Spleen (tissue), 11 donors: ENCODE results near the gene SMARCA5. TPM values are rescaled to one million over a fixed set of nuclear protein-coding genes. Genes with fewer than 3 reads are reported as not detected.

ENCODE experiments used
- DNase-seq: peaks from one replicate; pipeline ENCODE4 v3.0.0-alpha.2; 2020
- H3K27ac ChIP-seq, 8 donors: fragments of 200-600 bp; sonication (generic) in 7 of 8; 1 replicate in 4 of 8; 2 replicates in 4 of 8; pipeline versions ENCODE4 v1.5.0 to v1.8.0; 2016 to 2021; ENCODE audit warnings: inconsistent platforms in 4 of 8, mild to moderate bottlenecking in 4 of 8, moderate library complexity in 1 of 8
- H3K27me3 ChIP-seq, 7 donors: fragments of 200-600 bp; sonication (generic) in 6 of 7; replicated peaks in 1 of 7; 1 replicate in 4 of 7; 2 replicates in 3 of 7; pipeline versions ENCODE4 v1.5.0 to v1.8.0; 2016 to 2021; ENCODE audit warnings: inconsistent platforms in 3 of 7, mild to moderate bottlenecking in 1 of 7
- H3K36me3 ChIP-seq, 6 donors: fragments of 200-600 bp; sonication (generic) in 5 of 6; 1 replicate in 4 of 6; 2 replicates in 2 of 6; pipeline versions ENCODE4 v1.5.0 to v1.8.0; 2016 to 2021; ENCODE audit warnings: inconsistent platforms in 2 of 6
- H3K4me1 ChIP-seq, 6 donors: fragments of 200-600 bp; sonication (generic) in 5 of 6; 1 replicate in 3 of 6; 2 replicates in 3 of 6; pipeline versions ENCODE4 v1.5.0 to v1.8.0; 2016 to 2021; ENCODE audit warnings: inconsistent platforms in 3 of 6
- H3K4me3 ChIP-seq, 8 donors: fragments of 200-600 bp; sonication (generic) in 7 of 8; 1 replicate in 4 of 8; 2 replicates in 4 of 8; pipeline versions ENCODE4 v1.5.0 to v1.8.0; 2016 to 2021; ENCODE audit warnings: inconsistent platforms in 4 of 8, mild to moderate bottlenecking in 4 of 8, moderate library complexity in 2 of 8
- H3K9me3 ChIP-seq, 8 donors: fragments of 200-600 bp; sonication (generic) in 7 of 8; 1 replicate in 4 of 8; 2 replicates in 4 of 8; pipeline versions ENCODE4 v1.5.0 to v1.8.0; 2016 to 2021; ENCODE audit warnings: inconsistent platforms in 4 of 8
- POLR2A ChIP-seq, 3 donors: fragments of 450-650 bp; IDR thresholded peaks; one replicate each; pipeline ENCODE4 v1.5.1; 2017; ENCODE audit warnings: antibody characterized with exemption in 3 of 3, mild to moderate bottlenecking in 1 of 3
- POLR2AphosphoS5 ChIP-seq, 3 donors: sonication (generic); formaldehyde crosslinking; IDR thresholded peaks; one replicate each; pipeline ENCODE4 v1.5.1; 2017; ENCODE audit warnings: antibody characterized with exemption in 3 of 3
- WGBS, 5 donors: extraction: QIAGEN DNeasy Blood & Tissue Kit in 3 of 5; methylation state at CpG; one replicate each; pipeline versions ENCODE4 v1.1.5 to v1.1.7; 2013 to 2018; 5-methylcytosine and 5-hydroxymethylcytosine counted together
- intact Hi-C: fragments of 100-400 bp; cut with DNase I; formaldehyde crosslinking; loops from one replicate; pipeline ENCODE4 v1.15.0; 2023; ENCODE audit warnings: low total_unique reads
- polyA plus RNA-seq, 3 donors: library from polyadenylated mRNA; stranded (reverse); fragments of 200-250 nt; gene quantifications; one replicate each; pipeline ENCODE4 v1.2.1, GENCODE V29; 2013
- total RNA-seq, 7 donors: library from RNA; depleted of rRNA in 3 of 7; stranded (reverse); fragments of >200 nt in 3 of 7; fragmentation: NEBNext Ultra II Directional in 4 of 7; extraction: Animal tissue kit (Norgen Biotek cat#: 25700) in 4 of 7; gene quantifications; one replicate each; pipeline versions ENCODE4 v1.1.0 to v1.2.1, GENCODE V29; 2016 to 2021
- TF ChIP-seq, protein P1 (sequence below), 11 experiments: fragments of 200-600 bp in 7 of 11; fragments of 450-650 bp in 4 of 11; sonication (generic) in 4 of 11; IDR thresholded peaks in 8 of 11; conservative IDR thresholded peaks in 3 of 11; 1 replicate in 7 of 11; 2 replicates in 4 of 11; pipeline versions ENCODE4 v1.4.0 to v1.8.0; 2016 to 2021; ENCODE audit warnings: antibody characterized with exemption in 11 of 11, inconsistent platforms in 4 of 11, mild to moderate bottlenecking in 1 of 11
- donor health status: healthy with polysubstance abuse.
- donor health status: DM: no; HTN: no; CAD: no; lungs with moderate emphysema.
- donor health status: DM: no; HTN: no; CAD: no.
- donor health status: Bipolar disorder and iron deficiency.
- donor health status: healthy.
- donor health status: DM: no; HTN: no; CAD: no.
- donor health status: DM: yes; HTN: yes; CAD: no.

The SMARCA5 gene
- total and polyA plus RNA-seq, 10 donors, result 10.6 to 47.7 (median 42.6) TPM

DNA sequence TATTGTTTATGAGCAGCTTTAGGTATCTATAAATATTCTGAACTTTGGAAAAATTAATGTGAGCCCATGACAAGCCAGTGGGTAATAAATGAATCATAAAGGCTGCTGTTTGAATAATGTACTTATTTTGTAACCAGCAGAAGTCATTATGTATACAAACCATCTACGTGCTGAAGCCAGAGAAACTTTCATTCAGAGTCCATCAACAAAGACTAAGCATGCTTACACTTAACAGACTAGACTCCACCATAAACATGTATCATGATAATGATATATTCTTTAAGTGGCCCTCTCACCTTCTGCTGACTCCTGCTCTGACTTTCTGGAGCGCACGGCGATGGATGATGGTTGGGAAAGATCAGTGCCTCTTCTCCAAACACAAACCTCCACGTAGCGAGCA lies 72.0 kb downstream of the SMARCA5 start:
- Histone ChIP-seq H3K36me3 (no peaks in the 10 kb centered on the region), H3K4me1 (no peaks in the 10 kb centered on the region), H3K4me3 (no peak overlapping the region), H3K27ac (no peak overlapping the region), H3K27me3 (no peaks in the 10 kb centered on the region), H3K9me3 (peaks cover 0 to 22% (median 12%) of the 10 kb centered on the region in 8 donors)
- TF ChIP-seq POLR2AphosphoS5 (IDR thresholded peaks at IDR 0.05) (no peak), POLR2A (IDR thresholded peaks at IDR 0.05) (no peak)
- TF ChIP-seq, protein P1, sequence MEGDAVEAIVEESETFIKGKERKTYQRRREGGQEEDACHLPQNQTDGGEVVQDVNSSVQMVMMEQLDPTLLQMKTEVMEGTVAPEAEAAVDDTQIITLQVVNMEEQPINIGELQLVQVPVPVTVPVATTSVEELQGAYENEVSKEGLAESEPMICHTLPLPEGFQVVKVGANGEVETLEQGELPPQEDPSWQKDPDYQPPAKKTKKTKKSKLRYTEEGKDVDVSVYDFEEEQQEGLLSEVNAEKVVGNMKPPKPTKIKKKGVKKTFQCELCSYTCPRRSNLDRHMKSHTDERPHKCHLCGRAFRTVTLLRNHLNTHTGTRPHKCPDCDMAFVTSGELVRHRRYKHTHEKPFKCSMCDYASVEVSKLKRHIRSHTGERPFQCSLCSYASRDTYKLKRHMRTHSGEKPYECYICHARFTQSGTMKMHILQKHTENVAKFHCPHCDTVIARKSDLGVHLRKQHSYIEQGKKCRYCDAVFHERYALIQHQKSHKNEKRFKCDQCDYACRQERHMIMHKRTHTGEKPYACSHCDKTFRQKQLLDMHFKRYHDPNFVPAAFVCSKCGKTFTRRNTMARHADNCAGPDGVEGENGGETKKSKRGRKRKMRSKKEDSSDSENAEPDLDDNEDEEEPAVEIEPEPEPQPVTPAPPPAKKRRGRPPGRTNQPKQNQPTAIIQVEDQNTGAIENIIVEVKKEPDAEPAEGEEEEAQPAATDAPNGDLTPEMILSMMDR (IDR thresholded peaks at IDR 0.05 in 8 of 11, conservative IDR thresholded peaks at IDR 0.05 in 3 of 11), result no peak
- WGBS, 5 donors, result 87 to 94% (median 89%) methylated on average over 6 of the region's 6 CpGs
- no peak for DNase-seq
- intact Hi-C loops, result no loop called here

DNA sequence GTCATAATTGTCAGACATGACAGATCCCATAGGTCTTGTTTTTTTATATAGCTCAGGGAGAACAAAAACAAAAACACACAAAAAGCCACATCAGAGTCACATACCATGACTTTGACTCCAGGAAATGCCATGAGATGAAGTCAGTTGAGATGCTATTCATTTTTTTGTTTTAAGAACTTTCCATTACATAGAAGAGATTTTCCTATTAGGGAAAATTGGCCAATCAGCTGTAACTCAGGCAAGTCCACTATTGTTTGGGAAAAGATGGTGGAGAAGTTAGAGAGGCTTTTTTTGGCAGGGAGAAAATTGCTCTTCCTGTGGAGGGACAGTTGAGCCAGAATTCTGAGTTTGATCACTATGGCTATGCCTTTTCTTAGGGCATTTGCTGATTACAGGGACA lies 72.6 kb downstream of the SMARCA5 start:
- peaks cover 0 to 22% (median 12%) of the 10 kb centered on the region in 8 donors for H3K9me3 ChIP-seq
- H3K4me1 ChIP-seq, result no peaks in the 10 kb centered on the region
- H3K4me3 ChIP-seq, result no peak overlapping the region
- intact Hi-C loops, result no loop called here
- H3K27me3 ChIP-seq, result no peaks in the 10 kb centered on the region
- H3K27ac ChIP-seq, result no peak overlapping the region
- H3K36me3 ChIP-seq, result no peaks in the 10 kb centered on the region
- DNase-seq, result no peak
- TF ChIP-seq POLR2A (IDR thresholded peaks at IDR 0.05) (no peak), POLR2AphosphoS5 (IDR thresholded peaks at IDR 0.05) (no peak)
- TF ChIP-seq, protein P1 (IDR thresholded peaks at IDR 0.05 in 8 of 11, conservative IDR thresholded peaks at IDR 0.05 in 3 of 11), result no peak

DNA sequence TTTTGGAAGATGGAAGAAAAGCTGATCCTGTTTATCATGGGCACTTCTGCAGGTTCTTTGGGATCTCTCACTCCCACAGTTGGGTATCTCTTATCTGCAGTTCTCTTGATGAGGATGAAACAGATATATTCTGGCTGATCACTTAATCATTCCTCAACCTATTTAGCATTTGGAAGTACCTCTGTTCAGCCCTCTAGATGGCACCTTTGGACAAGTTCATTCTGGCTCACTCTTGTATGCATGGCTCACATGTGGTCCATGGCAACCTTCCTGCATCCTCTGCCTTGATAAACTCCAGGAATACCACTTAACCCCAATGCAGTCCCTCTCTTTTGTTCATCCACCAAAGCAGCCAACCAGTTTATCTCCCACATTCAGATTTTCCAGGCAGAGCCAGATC lies 74.2 kb downstream of the SMARCA5 start:
- intact Hi-C loops, result no loop called here
- no peak overlapping the region for H3K4me3 ChIP-seq
- H3K9me3 ChIP-seq, result peaks cover 0 to 18% (median 12%) of the 10 kb centered on the region in 8 donors
- DNase-seq, result no peak
- TF ChIP-seq, protein P1 (IDR thresholded peaks at IDR 0.05 in 8 of 11, conservative IDR thresholded peaks at IDR 0.05 in 3 of 11), result no peak
- TF ChIP-seq POLR2AphosphoS5 (IDR thresholded peaks at IDR 0.05) (no peak), POLR2A (IDR thresholded peaks at IDR 0.05) (no peak)
- H3K27me3 ChIP-seq, result no peaks in the 10 kb centered on the region
- H3K4me1 ChIP-seq, result no peaks in the 10 kb centered on the region
- no peak overlapping the region for H3K27ac ChIP-seq
- H3K36me3 ChIP-seq, result no peaks in the 10 kb centered on the region

DNA sequence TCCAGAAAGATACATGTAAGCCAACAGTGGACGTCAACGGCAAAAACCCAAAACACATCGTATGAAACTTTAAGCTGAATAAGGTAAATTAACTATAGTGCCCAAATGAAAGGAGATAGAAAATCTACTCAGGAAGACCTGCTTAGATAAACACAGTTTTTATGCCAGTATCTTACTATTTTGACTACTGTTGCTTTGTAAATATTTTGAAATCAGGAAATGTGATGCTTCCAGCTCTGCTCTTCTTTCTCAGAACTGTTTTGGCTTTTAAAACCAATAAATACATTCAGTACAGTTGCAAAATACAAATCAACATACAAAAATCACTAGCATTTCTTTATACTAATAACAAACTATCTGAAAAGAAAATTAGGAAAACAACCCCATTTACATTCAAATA lies 83.8 kb downstream of the SMARCA5 start:
- Histone ChIP-seq H3K4me1 (no peaks in the 10 kb centered on the region), H3K9me3 (peaks cover 0 to 5% (median 0%) of the 10 kb centered on the region in 8 donors), H3K4me3 (no peak overlapping the region), H3K27ac (no peak overlapping the region), H3K36me3 (no peaks in the 10 kb centered on the region), H3K27me3 (no peaks in the 10 kb centered on the region)
- WGBS, 5 donors, result 90 to 99% (median 94%) methylated on average over 3 of the region's 3 CpGs
- DNase-seq, result no peak
- no peak for TF ChIP-seq POLR2AphosphoS5 (IDR thresholded peaks at IDR 0.05)
- TF ChIP-seq, protein P1 (IDR thresholded peaks at IDR 0.05 in 8 of 11, conservative IDR thresholded peaks at IDR 0.05 in 3 of 11), result no peak
- no peak for TF ChIP-seq POLR2A (IDR thresholded peaks at IDR 0.05)
- intact Hi-C loops, result no loop called here
